ENCODE data around the gene CCR6. TPM values are rescaled to one million over a fixed set of nuclear protein-coding genes. Genes with fewer than 3 reads are reported as not detected.

The CCR6 gene
- total RNA-seq, result 1 to 10 TPM in 3 of 4 donors, under 1 TPM in 1; 0.98 to 2.4 (median 1.2) TPM

- no peak within 1 kb of the TSS for H3K27ac ChIP-seq
- H3K9me3 ChIP-seq, result no peaks in the 10 kb centered on the region
- H3K4me1 ChIP-seq, result no peaks in the 10 kb centered on the region
- TF ChIP-seq EP300 (IDR thresholded peaks at IDR 0.05) (no peak), CTCF (IDR thresholded peaks at IDR 0.05) (no peak)
- 53% methylated on average over 8 of the region's 8 CpGs for WGBS
- DNase-seq (ENCODE audit: low spot score in 2 of 2), result no peak
- H3K27me3 ChIP-seq, result peaks cover 10% of the 10 kb centered on the region
- H3K36me3 ChIP-seq, result no peaks in the 10 kb centered on the region
- no peak within 1 kb of the TSS for H3K4me3 ChIP-seq
Measured at GRCh38 chr6:167122827-167123657, at the start of gene CCR6. Gene CCR6 (plus strand): TSS chr6:167123096. CDS start chr6:167136135, 13,039 bp downstream.

GRCh38 chr6:167073679-167074274, 49.1 kb upstream of the CCR6 start:
- Histone ChIP-seq H3K4me3 (no peak overlapping the region), H3K9me3 (no peaks in the 10 kb centered on the region), H3K27me3 (no peaks in the 10 kb centered on the region), H3K27ac (no peak overlapping the region), H3K36me3 (no peaks in the 10 kb centered on the region), H3K4me1 (no peaks in the 10 kb centered on the region)
- no peak for DNase-seq (ENCODE audit: low spot score in 2 of 2)
- TF ChIP-seq EP300 (IDR thresholded peaks at IDR 0.05), result no peak
- no peak for TF ChIP-seq POLR2A (IDR thresholded peaks at IDR 0.05)
- TF ChIP-seq CTCF (IDR thresholded peaks at IDR 0.05), result no peak
- no peak for TF ChIP-seq POLR2AphosphoS5 (IDR thresholded peaks at IDR 0.05)

- H3K9me3 ChIP-seq, result no peaks in the 10 kb centered on the region
- no peaks in the 10 kb centered on the region for H3K36me3 ChIP-seq
- no peaks in the 10 kb centered on the region for H3K4me1 ChIP-seq
- no peaks in the 10 kb centered on the region for H3K27me3 ChIP-seq
- 74% methylated on average over 15 of the region's 15 CpGs for WGBS
- no peak overlapping the region for H3K4me3 ChIP-seq
- TF ChIP-seq EP300 (IDR thresholded peaks at IDR 0.05), result no peak
- TF ChIP-seq POLR2A (IDR thresholded peaks at IDR 0.05), result no peak
- TF ChIP-seq POLR2AphosphoS5 (IDR thresholded peaks at IDR 0.05), result no peak
- TF ChIP-seq CTCF (IDR thresholded peaks at IDR 0.05), result no peak
- no peak for DNase-seq (ENCODE audit: low spot score in 2 of 2)
- H3K27ac ChIP-seq, result no peak overlapping the region
Measured at GRCh38 chr6:167077241-167077932, 45.5 kb upstream of the CCR6 start.

GRCh38 chr6:167078745-167079144, 44.2 kb upstream of the CCR6 start:
- Histone ChIP-seq H3K4me3 (no peak overlapping the region), H3K27ac (no peak overlapping the region), H3K9me3 (no peaks in the 10 kb centered on the region), H3K36me3 (no peaks in the 10 kb centered on the region), H3K27me3 (no peaks in the 10 kb centered on the region), H3K4me1 (no peaks in the 10 kb centered on the region)
- no peak for DNase-seq (ENCODE audit: low spot score in 2 of 2)
- 72% methylated on average over 8 of the region's 8 CpGs for WGBS
- TF ChIP-seq EP300 (IDR thresholded peaks at IDR 0.05) (no peak), POLR2AphosphoS5 (IDR thresholded peaks at IDR 0.05) (no peak), CTCF (IDR thresholded peaks at IDR 0.05) (no peak)

- Histone ChIP-seq H3K36me3 (no peaks in the 10 kb centered on the region), H3K27ac (no peak overlapping the region), H3K9me3 (no peaks in the 10 kb centered on the region), H3K27me3 (no peaks in the 10 kb centered on the region), H3K4me1 (no peaks in the 10 kb centered on the region), H3K4me3 (no peak overlapping the region)
- TF ChIP-seq POLR2A (IDR thresholded peaks at IDR 0.05) (no peak), EP300 (IDR thresholded peaks at IDR 0.05) (no peak), POLR2AphosphoS5 (IDR thresholded peaks at IDR 0.05) (no peak)
- WGBS, result 68% methylated on average over 8 of the region's 11 CpGs
- DNase-seq (ENCODE audit: low spot score in 2 of 2), result no peak
Measured at GRCh38 chr6:167079853-167080297, 43.0 kb upstream of the CCR6 start.
